Activated T-cell treated with anti-CD3 and anti-CD28 coated beads, Interleukin-2, amount 50 U/mL, for 48 hours (primary cell): ENCODE data around the gene CDC42BPG.
A peak's percentile ranks its signal among the peaks of the same experiment; 100 is the strongest.

Experiments used
- DNase-seq, 2 experiments: peaks; one replicate each; pipeline ENCODE4 v3.0.0-alpha.2; 2020

The CDC42BPG gene

GRCh38 chr11:64803158-64803845 is 41.2 kb downstream of the CDC42BPG start, which contains the start of gene MAP4K2:
MAP4K2 (minus strand) TSS chr11:64803214; CDS start chr11:64803149, 65 bp downstream.
- DNase-seq, result peak; percentile 86 to 90

GRCh38 chr11:64802370-64803157 is 41.9 kb downstream of the CDC42BPG start:
- peak; percentile 55 to 59 for DNase-seq

DNA sequence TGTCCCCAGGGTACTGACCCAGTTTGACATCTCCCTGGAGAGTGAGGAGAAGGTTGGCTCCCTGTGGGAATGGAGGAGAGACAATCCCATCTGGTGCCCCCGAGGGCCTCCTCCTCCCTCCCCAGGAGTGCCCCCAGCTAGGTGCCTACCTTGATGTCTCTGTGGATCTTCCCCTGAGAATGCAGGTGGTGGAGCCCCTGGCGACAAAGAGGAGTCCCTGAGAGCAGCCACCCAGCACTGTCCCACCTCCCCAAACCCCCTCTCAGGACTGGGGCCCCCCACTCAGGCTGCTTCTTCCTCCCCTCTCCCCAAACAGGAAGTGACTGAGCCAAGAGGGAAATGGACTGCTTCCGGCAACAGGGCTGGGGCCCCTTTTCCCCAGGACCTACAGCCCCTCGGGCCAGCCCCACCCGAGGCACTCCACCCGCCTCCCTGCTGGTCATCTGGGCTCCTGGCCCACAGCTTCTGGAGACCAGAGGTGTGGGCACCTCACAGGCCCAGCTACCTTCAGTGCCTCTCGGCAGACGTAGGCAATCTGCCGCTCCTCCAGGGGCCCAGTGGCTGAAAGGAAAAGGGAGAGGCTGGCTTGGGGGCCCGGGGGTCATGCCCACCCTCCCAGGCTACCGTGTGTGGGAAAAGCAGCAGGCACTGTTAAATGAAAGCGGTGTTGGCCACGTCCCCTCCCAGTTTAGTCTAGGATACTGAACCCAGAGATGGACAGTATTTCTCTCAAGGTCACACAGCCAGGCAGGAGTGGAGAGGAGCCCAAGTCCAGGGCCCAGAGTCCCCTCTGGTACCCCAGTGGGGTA is 42.7 kb downstream of the CDC42BPG start:
- peak in 1 of 2 experiments; percentile 31 for DNase-seq

GRCh38 chr11:64801158-64801464 is 43.3 kb downstream of the CDC42BPG start:
- no peak for DNase-seq

- no peak for DNase-seq
These were observed 43.9 kb downstream of the CDC42BPG start for GRCh38 chr11:64800303-64801157.

DNA sequence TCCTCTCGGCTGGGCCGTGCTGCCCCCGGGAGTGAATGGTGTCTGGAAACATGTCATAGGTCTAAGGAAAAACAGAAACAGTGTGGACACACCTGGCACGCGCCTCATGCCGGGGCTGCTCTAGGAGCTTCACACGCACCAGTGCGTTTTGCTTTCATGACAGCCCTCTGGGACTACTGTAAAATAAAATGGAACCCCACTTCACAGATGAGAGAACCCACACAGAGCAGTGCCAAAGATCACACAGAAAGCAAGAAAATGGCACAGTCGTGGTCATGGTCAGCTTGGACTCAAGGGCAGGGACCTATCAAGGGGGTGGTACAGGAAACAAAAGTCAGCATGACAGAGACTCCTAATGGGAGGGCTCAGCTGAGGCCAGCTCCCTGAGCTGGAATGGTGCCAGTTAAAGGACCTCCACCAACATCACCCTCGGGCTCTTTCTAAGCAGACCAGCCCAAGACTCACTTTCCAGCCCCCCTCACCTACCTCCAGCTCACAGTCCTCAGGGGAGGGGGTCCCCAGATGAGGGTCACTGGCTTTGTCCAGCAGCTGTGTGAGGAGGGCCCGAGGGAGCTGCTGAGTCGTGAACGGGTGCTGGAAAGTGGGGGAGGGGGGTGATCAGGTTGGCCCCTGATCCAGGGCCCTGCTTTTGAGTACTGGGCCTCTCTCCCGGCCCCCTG is 44.7 kb downstream of the CDC42BPG start:
- no peak for DNase-seq

DNA sequence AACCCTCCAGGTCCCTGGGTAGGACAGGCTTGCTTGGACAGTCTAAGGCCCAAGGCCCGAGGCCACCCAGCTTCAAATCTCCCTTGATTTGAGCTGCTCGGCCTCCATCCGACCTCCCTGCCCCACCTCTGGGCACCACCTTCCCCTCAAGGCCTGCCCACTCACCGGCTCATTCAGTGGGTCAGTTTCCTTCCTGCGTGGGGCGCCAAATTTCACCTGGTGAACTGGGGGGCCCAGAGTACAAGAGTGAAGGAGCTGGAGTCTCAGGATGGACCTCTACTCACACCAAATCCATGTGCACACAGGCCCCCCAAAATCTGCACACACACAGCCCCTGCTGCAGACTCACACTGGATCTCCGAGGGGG is 45.2 kb downstream of the CDC42BPG start:
- DNase-seq, result no peak

DNA sequence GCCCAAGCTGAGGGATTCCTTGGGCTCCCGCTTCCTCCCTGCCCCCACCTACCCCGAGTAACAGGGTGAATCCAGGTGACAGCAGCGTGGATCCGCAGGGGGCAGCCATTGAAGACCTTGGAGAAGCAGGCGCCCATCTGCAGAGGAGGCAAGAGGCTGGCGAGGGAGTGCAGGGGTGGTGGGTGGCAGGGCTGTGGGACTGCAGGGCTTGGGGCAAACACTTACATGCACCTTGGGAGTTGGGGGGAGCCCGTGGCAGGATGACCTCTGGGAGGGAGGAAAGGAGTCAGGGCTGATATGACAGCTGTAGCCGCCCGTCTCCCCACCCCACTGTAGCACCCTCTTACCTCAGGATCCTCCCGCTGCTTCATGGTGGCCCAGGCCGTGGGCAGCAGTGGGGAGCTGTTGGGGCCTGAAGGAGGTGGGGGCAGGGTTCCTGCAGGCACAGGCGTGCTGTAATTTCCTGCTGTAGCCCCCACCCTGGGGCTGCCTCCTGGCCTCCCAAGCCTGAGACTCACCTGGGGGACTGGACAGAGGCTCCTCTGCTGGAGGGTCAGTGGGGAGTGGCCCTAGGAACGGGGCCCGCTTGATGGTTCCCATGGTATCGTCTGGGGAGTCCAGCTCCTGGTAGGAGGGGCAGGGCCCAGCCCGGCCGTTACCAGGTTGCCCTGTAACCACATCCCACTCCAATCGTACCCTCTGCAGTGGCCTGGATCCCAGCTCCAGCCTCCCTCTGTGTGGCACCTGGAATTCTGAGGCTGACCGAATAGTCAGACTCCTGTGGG is 47.5 kb downstream of the CDC42BPG start:
- no peak for DNase-seq

GRCh38 chr11:64796047-64796756 is 48.3 kb downstream of the CDC42BPG start:
- no peak for DNase-seq

DNA sequence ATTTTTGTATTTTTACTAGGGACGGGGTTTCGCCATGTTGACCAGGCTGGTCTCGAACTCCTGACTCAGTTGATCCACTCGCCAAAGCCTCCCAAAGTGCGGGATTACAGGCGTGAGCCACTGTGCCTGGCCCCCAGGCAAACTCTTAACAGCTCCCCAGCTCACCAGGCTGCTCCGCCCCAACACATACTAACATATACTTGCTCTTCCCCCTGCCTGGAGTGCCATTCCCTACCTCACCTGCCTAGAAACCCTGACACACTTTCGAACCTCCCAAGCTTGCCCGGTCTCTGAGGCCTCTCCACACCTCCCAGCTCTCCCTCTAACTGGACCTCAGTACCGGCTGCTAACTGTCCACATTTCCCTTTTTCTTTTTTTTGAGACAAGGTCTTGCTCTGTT is 49.9 kb downstream of the CDC42BPG start:
- DNase-seq, result no peak

DNA sequence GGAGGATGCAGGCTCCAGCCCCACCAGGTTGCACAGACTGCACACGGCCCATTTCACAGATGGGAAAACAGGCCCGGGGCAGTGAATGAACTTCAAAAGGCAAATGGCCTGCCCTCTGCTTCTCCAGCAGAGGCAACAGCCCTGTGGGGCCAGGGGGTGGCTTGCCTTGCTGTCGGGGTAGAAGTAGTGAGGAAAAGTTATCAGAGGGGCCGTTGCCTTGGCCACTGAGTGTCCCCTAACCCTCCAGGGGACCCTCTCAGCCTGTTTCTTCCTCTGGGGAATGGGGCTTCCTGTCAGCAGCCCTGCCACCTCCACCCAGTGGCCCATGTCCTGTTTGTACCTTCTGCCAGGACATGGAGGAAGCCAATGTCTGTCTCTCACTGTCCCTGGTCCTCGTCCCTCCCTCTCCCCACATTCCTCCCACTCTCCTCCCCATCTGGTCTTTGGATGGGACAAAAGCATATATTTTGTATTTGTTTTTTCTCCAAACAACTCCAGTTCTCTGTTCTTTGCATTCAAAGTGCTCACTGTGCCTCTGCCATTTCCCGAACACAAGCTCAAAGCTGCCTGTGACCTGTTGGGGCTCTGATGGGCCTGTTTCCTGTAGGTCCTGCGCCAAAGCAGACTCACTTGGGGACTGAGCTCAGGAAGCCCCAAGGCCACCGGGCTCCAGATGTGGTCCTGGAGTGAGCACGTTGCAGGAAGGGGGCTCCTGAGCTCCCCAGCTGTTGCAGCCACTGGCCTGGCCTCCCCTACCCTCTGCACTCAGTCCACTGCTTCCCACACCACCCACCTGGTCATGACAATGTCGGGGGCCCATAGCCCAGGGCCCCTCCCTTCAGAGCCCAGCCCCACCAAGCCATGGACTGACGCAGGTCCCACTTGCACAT is 50.9 kb downstream of the CDC42BPG start:
- no peak for DNase-seq

DNA sequence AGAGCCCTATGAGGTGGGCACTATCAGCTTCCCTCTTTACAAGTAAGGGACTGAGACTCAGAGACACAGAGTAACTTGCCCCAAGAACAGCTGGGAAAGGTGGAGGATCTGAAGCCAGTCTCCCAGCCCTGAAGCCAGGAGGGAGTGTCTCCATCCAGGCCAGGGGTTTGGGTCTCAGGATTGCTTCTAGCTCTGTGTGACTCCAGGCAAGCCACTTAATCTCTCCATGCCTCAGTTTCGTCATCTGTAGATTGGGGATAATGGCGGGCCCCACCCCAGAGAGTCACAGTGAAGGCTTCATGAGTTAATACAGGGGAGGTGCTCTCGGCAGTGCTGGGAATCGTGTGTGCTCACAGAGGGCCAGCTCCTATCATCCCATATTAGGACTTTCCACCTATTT is 52.0 kb downstream of the CDC42BPG start:
- DNase-seq, result no peak

DNA sequence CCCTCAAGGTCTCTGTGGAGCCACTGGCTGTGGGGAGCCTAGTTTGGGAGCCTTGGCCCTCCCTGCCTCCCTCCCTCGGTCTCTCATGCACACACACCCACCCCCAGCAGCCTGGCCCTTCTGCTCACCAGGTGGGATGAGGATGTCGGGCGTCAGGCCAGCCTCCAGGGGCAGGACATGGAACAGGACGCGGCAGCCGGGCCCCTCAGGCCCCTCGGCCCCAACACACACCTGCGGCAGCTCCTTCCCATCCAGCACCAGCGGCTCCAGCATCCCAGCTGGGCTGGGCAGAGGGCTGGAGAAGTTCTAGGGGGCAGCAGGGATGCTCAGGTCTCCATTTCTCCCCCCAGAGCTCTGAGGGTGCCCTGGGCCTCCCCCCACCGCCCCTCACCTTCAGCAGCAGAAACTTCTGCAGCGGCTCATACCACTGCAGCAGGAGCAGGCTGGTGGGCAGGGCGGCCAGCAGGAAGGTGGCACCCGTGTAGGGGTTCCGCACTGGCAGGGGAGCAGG is 52.6 kb downstream of the CDC42BPG start:
- no peak for DNase-seq

DNA sequence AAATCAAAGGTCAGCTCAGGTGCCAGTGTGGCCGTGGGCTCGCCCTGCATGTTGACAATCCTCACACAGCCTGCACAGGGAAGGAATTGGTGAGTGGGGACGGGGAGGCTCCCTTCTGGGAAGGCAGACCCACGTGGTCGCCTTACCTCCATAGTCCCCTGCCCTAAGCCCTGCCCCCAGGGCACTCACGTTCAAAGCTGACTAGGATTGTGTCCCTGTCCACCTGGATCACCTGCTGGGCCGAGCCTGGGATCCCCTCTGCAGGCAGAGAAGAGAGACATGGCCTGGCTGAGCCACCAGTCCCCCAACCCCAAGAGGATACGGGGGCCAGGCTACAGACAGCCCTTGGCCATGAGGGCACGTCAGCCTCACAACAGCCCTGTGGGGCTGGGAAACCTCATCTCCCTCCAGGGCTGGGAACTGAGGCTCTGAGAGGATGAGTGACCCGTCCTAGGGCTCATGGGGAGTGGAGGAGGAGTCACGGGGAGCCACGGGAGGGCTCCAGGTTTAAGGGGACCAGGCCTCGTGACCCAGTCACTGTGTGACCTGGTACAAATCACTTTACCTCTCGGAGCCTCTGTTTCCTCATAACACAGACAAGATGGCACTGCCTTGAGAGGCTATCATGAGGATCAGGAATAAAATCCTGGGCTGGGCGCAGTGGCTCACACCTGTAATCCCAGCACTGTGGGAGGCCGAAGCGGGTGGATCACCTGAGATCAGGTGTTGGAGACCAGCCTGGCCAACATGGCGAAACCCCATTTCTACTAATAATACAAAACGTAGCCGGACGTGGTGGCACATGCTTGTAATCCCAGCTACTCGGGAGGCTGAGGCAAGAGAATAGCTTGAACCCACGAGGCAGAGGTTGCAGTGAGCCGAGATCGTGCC is 54.0 kb downstream of the CDC42BPG start:
- no peak for DNase-seq

GRCh38 chr11:64789331-64790204 is 54.9 kb downstream of the CDC42BPG start:
- no peak for DNase-seq

DNA sequence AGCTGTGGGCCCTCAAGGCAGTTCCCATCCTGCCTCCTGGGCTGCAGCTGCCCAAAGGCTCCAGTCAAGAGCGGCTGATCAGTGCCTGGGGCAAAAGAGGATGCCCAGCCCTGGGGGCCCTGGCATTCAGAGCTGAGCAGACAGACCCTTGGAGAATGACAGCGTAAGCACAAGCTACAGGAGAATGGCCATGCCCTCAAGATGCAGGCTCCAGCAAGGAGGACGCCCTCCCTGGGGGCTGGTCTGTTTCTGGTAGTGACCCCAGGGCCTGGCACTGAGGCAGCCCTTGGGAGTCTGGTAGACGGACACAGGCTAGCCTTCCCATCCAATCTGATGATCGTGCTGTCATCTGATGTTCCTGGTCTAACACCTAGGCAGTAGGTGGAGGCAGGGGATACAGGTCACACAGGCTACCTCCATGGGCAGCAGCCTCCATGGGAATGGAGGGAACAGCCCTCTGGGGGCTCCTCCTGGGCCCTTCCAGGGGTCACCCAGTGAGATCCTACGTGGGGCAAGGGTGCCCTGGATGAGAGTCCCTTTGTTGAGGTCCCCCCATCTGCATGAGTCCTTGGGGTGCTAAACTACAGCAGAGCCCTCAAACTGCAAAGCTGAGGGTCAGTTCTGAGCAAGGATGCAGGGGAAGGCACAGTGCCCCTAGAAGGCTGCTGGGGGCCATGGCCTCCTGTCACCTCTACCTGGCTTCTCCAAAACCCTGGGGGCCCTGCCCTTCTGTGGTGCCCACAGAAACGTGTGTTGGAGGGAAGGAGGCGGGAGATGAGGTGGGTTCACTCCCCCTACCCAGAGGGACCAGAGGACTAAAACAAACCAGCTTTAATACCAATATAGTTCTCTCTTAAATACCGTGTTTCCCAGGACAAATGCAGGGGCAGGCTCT is 55.9 kb downstream of the CDC42BPG start:
- no peak for DNase-seq
